Effector memory CD8-positive, alpha-beta T cell (primary cell): ENCODE results near the gene ZNF595.
"Not testable (repeated sequence)": the region's sequence is repeated elsewhere in the genome, so short reads cannot be mapped to it uniquely, and the experiment has no call there.

Experiments used
- ATAC-seq: fragments of 150-1000 bp; cut with Tn5 transposase; replicated peaks from 2 replicates; pipeline ENCODE4 v1.10.0; 2021; ENCODE audit warnings: mild to moderate bottlenecking, moderate library complexity
- DNase-seq, 3 experiments: peaks; one replicate each; pipeline ENCODE4 v3.0.0; 2021
- H3K27ac Mint-ChIP-seq, 2 donors: one replicate each; pipeline ENCODE4 v1.8.0; 2022; ENCODE audit warnings: mild to moderate bottlenecking in 2 of 2, mixed read lengths in 2 of 2, moderate library complexity in 2 of 2
- H3K27me3 Mint-ChIP-seq, 2 donors: one replicate each; pipeline ENCODE4 v1.8.0; 2022; ENCODE audit warnings: mixed read lengths in 2 of 2
- H3K36me3 Mint-ChIP-seq: one replicate; pipeline ENCODE4 v1.8.0; 2022; ENCODE audit warnings: mild to moderate bottlenecking, moderate library complexity, mixed read lengths; ENCODE audit not compliant: insufficient read depth
- H3K4me1 Mint-ChIP-seq, 2 donors: one replicate each; pipeline ENCODE4 v1.8.0; 2022; ENCODE audit warnings: low read depth in 2 of 2, mixed read lengths in 2 of 2
- H3K4me3 Mint-ChIP-seq, 2 donors: one replicate each; pipeline ENCODE4 v1.8.0; 2022; ENCODE audit warnings: mild to moderate bottlenecking in 2 of 2, mixed read lengths in 2 of 2, moderate library complexity in 2 of 2
- H3K9me3 Mint-ChIP-seq, 2 donors: one replicate each; pipeline ENCODE4 v1.8.0; 2022; ENCODE audit warnings: mixed read lengths in 2 of 2

The ZNF595 gene

DNA sequence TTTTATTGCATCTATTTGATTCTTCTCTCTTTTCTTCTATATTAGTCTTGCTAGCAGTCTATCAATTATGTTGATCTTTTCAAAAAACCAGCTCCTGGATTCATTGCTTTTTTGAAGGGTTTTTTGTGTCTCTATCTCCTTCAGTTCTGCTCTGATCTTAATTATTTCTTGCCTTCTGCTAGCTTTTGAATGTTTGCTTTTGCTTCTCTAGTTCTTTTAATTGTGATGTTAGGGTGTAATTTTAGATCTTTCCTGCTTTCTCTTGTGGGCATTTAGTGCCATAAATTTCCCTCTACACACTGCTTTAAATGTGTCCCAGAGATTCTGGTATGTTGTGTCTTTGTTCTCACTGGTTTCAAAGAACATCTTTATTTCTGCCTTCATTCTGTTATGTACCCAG, 14.9 kb upstream of the ZNF595 start:
- H3K9me3 Mint-ChIP-seq, ATAC-seq, H3K27me3 Mint-ChIP-seq, H3K4me1 Mint-ChIP-seq, H3K27ac Mint-ChIP-seq, H3K4me3 Mint-ChIP-seq, H3K36me3 Mint-ChIP-seq, DNase-seq: not testable (repeated sequence)

- H3K4me3 Mint-ChIP-seq, H3K4me1 Mint-ChIP-seq, H3K27ac Mint-ChIP-seq, H3K36me3 Mint-ChIP-seq, ATAC-seq, H3K9me3 Mint-ChIP-seq, DNase-seq, H3K27me3 Mint-ChIP-seq: not testable (repeated sequence)
Observed at GRCh38 chr4:43375-43774, 9.7 kb upstream of the ZNF595 start.

- H3K4me3 Mint-ChIP-seq, ATAC-seq, H3K4me1 Mint-ChIP-seq, DNase-seq, H3K36me3 Mint-ChIP-seq, H3K27me3 Mint-ChIP-seq, H3K27ac Mint-ChIP-seq, H3K9me3 Mint-ChIP-seq: not testable (repeated sequence)
Observed at GRCh38 chr4:51253-51652, 1.9 kb upstream of the ZNF595 start.

- peak; percentile 71 for ATAC-seq
- H3K4me3 Mint-ChIP-seq, H3K9me3 Mint-ChIP-seq, DNase-seq, H3K27me3 Mint-ChIP-seq, H3K4me1 Mint-ChIP-seq, H3K27ac Mint-ChIP-seq, H3K36me3 Mint-ChIP-seq: not testable (repeated sequence)
Observed at GRCh38 chr4:51655-52277, 1.4 kb upstream of the ZNF595 start.

DNA sequence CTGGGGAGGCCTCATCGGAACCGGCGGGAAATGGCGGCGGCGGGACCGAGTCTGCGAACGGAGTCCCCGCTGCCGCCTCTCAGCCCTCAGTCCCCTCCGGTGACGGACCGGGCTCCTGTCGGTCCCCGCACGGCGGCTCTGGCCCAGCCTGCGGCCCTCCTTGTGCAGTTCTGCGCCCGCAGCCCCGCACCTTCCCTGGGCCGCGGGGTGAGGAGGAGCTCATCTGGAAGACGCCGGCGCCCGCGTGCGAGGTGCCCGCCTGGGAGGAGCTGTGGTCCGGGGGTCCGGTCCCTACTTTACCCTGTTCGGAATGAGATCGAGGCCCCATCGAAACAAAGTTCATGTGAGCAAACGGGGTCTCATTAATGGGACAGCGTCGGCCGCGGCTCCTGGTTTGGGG, 400 bp downstream of the ZNF595 start:
- not testable (repeated sequence) for ATAC-seq, H3K36me3 Mint-ChIP-seq, H3K27me3 Mint-ChIP-seq, DNase-seq, H3K9me3 Mint-ChIP-seq, H3K27ac Mint-ChIP-seq, H3K4me3 Mint-ChIP-seq, H3K4me1 Mint-ChIP-seq

DNA sequence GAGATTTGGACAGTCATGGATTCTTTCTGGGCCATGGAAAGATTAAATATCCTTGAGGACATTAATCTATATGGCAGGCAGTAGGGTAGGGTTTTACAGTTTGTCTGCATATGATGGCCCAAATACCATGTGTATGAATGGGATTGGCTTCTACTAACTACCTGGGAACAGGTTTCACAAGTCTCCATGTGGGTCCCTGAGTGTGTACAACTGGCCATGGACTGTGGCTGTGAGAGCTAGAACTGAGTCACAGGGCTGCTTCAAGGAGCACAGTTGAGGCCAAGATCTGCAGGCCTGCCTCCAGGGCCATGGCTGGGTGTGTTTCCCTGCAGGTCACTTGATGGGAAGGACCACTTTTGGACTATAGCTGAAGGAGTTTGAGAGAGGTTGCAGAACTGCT, 11.6 kb downstream of the ZNF595 start:
- DNase-seq, H3K27ac Mint-ChIP-seq, H3K27me3 Mint-ChIP-seq, H3K36me3 Mint-ChIP-seq, H3K4me1 Mint-ChIP-seq, H3K4me3 Mint-ChIP-seq, ATAC-seq: not testable (repeated sequence)
- peaks cover 3 to 12% of the 10 kb centered on the region in 2 donors for H3K9me3 Mint-ChIP-seq

- Mint-ChIP-seq H3K27me3 (peaks cover 0 to 21% of the 10 kb centered on the region in 2 donors), H3K27ac (no peak overlapping the region), H3K4me3 (no peak overlapping the region), H3K4me1 (no peaks in the 10 kb centered on the region), H3K36me3 (no peaks in the 10 kb centered on the region), H3K9me3 (peaks cover 12 to 43% of the 10 kb centered on the region in 2 donors)
- ATAC-seq (no peak), DNase-seq (no peak)
Observed at GRCh38 chr4:71830-72229, 18.7 kb downstream of the ZNF595 start.

DNA sequence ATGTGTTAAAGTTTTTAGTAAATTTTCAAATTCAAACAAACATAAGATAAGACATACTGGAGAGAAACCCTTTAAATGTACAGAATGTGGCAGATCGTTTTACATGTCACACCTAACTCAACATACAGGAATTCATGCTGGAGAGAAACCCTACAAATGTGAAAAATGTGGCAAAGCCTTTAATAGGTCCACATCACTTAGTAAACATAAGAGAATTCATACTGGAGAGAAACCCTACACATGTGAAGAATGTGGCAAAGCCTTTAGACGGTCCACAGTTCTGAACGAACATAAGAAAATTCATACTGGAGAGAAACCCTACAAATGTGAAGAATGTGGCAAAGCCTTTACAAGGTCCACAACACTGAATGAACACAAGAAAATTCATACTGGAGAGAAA, 32.8 kb downstream of the ZNF595 start:
- DNase-seq (no peak), ATAC-seq (no peak)
- no peaks in the 10 kb centered on the region for H3K27me3 Mint-ChIP-seq
- H3K4me1 Mint-ChIP-seq, result no peaks in the 10 kb centered on the region
- no peak overlapping the region for H3K4me3 Mint-ChIP-seq
- peaks cover 6 to 19% of the 10 kb centered on the region in 2 donors for H3K9me3 Mint-ChIP-seq
- no peak overlapping the region for H3K27ac Mint-ChIP-seq
- H3K36me3 Mint-ChIP-seq, result peaks cover 4% of the 10 kb centered on the region

GRCh38 chr4:86559-87324, 33.6 kb downstream of the ZNF595 start:
- H3K9me3 Mint-ChIP-seq, result peaks cover 9 to 19% of the 10 kb centered on the region in 2 donors
- H3K4me1 Mint-ChIP-seq, H3K36me3 Mint-ChIP-seq, H3K27me3 Mint-ChIP-seq, H3K4me3 Mint-ChIP-seq, ATAC-seq, DNase-seq, H3K27ac Mint-ChIP-seq: not testable (repeated sequence)

DNA sequence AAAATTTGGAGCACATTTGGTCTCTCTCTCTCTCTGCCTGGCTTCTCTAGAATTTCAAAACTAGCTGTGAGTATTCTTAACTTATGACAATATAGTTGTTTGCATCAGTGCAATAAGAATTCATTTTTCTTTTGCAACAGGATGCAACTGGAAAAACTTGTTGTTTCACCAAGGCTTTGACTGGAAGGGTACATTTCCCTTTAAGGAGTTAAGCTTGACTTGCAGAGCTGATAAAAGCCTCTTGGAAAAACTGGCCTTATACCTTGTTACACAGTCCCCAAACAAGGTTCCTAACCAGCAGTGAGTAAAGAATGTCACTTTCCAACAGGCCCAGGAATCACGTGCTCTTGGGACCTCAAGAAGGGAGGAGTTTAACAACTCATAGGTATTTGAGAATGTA, 45.3 kb downstream of the ZNF595 start:
- Mint-ChIP-seq H3K36me3 (no peaks in the 10 kb centered on the region), H3K27me3 (no peaks in the 10 kb centered on the region), H3K4me1 (no peaks in the 10 kb centered on the region), H3K9me3 (peaks cover 5 to 15% of the 10 kb centered on the region in 2 donors), H3K4me3 (no peak overlapping the region), H3K27ac (no peak overlapping the region)
- DNase-seq, result no peak
- ATAC-seq, result no peak

DNA sequence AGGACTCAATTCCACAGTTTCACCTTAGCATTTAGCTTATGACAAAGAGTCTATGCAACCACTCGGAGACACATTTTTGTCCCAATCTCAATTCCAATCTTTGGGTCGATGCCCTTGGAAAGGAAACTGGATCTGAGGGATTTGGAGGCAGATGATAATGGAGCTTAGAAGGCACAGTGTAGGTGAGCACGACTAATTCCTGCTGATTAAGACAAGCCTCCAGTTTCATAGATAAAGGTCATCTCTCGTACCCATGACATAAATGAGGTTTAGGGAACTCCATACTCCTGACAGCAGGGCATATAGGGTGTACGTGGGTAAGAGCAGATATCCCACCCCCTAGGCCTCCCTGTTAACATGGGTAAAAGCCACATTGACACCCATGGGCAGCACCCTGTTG, 46.7 kb downstream of the ZNF595 start:
- Mint-ChIP-seq H3K27me3 (peaks cover 6% of the 10 kb centered on the region in 2 donors), H3K4me1 (no peaks in the 10 kb centered on the region), H3K4me3 (no peak overlapping the region), H3K9me3 (peaks cover 0 to 8% of the 10 kb centered on the region in 2 donors), H3K27ac (no peak overlapping the region), H3K36me3 (no peaks in the 10 kb centered on the region)
- ATAC-seq (no peak), DNase-seq (no peak)

DNA sequence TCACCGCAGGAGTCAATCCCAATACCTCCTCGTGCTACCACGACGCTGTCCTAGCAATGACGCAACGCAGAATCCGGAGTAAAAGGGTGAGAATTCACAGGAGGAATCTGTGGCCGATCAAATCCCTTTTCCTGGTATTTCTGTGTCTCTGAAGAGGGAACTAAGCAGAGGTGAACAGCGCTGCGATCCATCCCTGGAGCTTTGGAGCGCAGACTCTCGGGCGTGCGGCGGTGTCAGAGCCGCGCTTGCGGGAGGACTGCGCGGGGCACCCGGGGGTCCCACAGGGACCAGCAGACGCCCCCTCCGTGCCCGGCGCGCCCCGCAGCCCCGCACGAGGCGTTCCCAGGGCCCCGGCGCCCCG, 53.9 kb downstream of the ZNF595 start:
- no peak for ATAC-seq
- Mint-ChIP-seq H3K9me3 (peaks cover 8 to 31% of the 10 kb centered on the region in 2 donors), H3K27me3 (peaks cover 30 to 62% of the 10 kb centered on the region in 2 donors), H3K36me3 (no peaks in the 10 kb centered on the region), H3K4me1 (peaks cover 2 to 3% of the 10 kb centered on the region in 2 donors), H3K4me3 (no peak overlapping the region), H3K27ac (peak overlapping the region in 1 of 2 donors; percentile 44)
- no peak for DNase-seq

DNA sequence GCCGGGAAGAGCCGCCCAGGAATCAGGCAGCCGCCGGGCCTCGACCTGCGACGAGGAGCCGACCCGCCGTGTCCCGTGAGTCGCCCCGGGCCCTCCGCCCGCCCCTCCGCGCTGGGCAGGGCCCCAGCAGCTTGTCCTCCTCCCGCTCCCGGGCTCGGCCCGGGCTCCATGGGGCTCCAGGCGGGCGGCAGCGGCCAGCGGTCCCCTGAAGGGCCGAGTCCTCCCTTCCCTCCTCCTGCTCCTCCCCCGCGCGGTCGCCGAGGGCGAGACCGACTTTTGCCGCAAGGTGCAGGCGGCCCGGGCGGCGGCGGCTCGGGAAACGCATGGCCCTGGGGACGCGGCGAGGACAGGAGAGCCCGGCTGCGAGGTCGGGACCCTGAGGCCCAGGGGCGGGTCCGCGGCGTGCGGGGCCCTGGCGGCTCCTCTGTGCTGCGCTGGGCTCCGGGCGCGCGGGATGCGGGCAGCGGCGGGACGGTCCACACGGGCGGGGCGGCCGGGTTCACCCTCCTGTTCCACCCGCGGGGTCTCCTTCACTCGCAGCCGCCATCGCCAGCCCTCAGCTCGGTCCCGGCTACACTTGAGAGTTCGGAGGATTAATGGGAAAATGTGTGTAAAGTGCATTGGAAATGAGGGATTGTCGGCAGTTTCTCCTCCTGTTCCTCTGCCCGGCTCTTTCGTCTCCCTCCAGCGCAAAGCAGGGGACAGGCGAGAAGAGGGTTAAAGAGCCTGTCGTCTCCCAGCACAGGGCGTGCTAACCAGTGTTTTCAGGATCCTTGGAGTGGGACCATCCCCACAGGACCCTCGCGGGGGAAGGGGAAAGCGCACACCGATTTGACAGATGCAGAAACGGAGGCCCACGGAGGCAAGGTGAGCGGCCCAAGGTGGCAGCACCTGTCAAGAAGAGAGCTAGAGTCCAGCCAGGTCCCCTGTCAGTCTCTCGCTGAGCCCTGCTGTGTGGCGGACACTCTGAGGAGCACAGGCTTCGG, 54.6 kb downstream of the ZNF595 start:
- Mint-ChIP-seq H3K9me3 (peaks cover 8 to 27% of the 10 kb centered on the region in 2 donors), H3K4me3 (no peak overlapping the region)

More for the DNA sequence above, 54.6 kb downstream of the ZNF595 start:
- H3K27me3 Mint-ChIP-seq, result peaks cover 30 to 62% of the 10 kb centered on the region in 2 donors
- peak overlapping the region in 1 of 2 donors; percentile 44 for H3K27ac Mint-ChIP-seq
- ATAC-seq (no peak), DNase-seq (no peak)
- H3K4me1 Mint-ChIP-seq, result peaks cover 2 to 5% of the 10 kb centered on the region in 2 donors
- H3K36me3 Mint-ChIP-seq, result no peaks in the 10 kb centered on the region
